Amygdala (tissue), 56 donors: ENCODE measurements around the gene OR8B2.
"Not testable (repeated sequence)": the region's sequence is repeated elsewhere in the genome, so short reads cannot be mapped to it uniquely, and the experiment has no call there.

ENCODE experiments used
- DNase-seq, 56 donors: peaks; one replicate each; lab custom pipeline; 2025; lab: John Stamatoyannopoulos, UW

OR8B2 gene, protein sequence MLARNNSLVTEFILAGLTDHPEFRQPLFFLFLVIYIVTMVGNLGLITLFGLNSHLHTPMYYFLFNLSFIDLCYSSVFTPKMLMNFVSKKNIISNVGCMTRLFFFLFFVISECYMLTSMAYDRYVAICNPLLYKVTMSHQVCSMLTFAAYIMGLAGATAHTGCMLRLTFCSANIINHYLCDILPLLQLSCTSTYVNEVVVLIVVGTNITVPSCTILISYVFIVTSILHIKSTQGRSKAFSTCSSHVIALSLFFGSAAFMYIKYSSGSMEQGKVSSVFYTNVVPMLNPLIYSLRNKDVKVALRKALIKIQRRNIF

DNA sequence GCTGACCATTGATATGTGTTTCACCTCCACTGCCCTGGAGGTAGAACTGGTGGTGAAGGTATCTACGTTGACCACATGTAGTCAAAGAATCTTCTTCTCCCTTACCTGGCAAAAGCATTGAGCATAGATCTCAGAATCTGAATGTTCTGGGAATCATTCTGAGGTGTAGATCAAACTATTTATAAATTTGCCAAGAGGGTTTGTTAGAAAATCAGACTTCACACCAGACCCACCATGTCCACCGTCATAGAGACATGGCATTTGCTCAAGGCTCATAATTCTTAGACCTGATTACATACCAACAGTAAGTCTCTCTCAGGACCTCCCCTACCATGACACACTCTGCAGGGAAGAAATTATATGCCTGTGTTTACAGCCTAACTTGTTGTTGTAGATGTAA, at the start of gene OR8B2:
Gene OR8B2 (minus strand): TSS at position 101 of the 400 bp plus-strand sequence. CDS start 1,156 bp downstream, outside the sequence.
- no peak for DNase-seq

DNA sequence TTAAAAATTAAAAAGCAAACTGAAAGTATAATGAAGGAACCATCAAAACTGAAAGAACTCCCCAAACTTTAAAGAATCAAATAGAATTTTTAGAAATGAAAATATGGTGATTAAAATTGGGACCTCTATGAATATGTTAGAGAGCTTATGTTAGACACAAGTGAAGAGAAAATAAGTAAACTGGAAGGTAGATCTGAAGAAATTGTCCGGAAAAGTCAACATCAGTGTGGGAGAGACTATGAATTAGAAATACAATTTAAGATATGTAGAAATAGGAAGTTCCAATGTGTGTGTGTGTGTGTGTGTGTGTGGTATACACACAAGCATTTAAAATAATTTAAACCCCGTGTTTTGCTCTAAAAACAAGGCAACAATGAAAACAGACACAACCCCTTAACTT, 45.3 kb upstream of the OR8B2 start:
- no peak for DNase-seq

DNA sequence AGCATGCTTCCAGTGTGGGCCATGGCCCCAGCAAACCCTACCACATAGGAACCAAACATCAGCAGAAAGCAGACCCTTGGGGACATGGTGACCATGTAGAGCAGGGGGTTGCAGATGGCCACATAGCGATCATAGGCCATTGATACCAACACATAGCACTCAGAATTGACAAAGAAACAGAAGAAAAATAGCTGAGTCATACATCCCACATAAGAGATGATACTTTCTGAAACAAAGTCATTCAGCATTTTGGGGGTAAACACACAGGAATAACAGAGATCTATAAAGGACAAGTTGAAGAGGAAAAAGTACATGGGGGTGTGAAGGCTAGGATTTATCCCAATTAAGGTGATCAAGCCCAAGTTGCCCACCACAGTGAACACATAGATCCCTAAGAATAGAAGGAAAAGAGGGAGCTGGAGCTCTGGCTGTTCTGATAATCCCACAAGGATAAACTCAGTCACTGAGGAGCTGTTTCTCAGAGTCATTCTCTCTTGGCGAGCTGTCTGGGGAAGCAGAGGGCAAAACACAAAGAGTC, 40.2 kb upstream of the OR8B2 start, which contains the start of gene OR8B4:
Gene OR8B4 (minus strand): TSS at position 488 of the 538 bp plus-strand sequence. CDS start 0 bp downstream, at position 488.
- DNase-seq, result no peak

DNA sequence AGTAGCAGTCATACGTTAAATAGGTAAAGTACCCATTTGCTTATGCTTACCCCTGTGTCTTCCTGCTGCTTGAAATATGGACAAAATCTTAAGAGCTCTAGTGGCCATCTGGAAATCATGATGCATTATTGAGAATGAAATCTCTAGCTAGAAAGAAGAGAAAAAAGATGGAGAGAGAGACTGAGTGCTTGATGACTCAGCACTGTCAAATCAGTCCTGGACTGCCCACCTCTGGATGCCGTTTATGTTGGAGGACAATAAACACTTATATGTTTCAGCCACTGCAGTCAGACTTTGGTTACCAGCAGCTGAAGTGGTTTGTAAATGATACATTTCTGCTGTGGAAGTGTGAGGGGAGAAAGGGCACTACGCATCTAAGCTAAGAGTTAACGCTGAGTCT, 36.7 kb upstream of the OR8B2 start:
- no peak for DNase-seq

- no peak for DNase-seq
These were observed 31.1 kb upstream of the OR8B2 start for GRCh38 chr11:124415356-124415923.

DNA sequence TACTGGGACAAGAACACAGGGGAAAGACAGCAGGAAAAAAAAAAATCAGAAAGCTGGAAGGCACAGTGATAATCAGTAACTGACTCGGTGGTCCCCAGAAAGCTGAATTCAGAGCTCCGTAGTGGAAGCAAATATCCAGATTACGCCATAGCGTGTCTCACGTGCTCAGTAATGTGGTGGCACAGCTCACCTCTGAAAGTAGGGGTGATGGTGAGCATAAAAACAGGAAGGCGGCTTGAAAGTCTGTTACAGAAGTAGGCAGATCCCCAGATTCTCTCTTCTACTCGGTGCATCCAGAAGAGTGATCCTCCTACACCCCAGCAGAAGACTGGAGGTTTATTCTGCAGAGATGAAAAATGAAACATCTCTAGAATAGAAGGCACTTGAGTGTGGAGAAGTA, 25.6 kb upstream of the OR8B2 start:
- DNase-seq, result no peak

DNA sequence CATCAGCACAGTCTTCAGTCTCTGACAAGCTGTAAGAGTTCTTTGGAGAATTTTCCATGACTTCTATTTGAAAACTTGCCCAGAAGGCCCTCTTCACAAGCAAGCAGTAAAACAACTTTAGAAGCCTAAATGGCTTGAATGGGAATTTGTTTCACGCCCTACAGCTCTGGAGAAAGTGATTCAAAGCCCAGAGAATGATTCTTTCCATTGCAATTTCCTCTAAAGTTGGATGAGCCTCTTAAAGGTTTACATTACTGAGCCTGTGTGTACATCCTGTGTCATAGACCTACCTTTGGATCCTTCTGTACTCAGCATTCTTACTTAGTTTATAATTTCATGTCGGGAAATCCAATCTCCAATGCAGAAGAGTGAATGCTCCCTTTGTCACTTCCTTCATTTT, 21.3 kb upstream of the OR8B2 start:
- no peak for DNase-seq

- DNase-seq, result not testable (repeated sequence)
These were observed 18.9 kb upstream of the OR8B2 start for GRCh38 chr11:124403186-124403585.

- DNase-seq, result peak in 31 of 56 donors; percentile 0 to 69 (median 18)
These were observed 18.1 kb upstream of the OR8B2 start for GRCh38 chr11:124402326-124402922.

GRCh38 chr11:124398924-124399323, 14.6 kb upstream of the OR8B2 start, which contains the start of gene OR8B3:
TSS of gene OR8B3 (minus strand) at chr11:124399024. CDS start at chr11:124397351, 1,673 bp downstream.
- no peak for DNase-seq

DNA sequence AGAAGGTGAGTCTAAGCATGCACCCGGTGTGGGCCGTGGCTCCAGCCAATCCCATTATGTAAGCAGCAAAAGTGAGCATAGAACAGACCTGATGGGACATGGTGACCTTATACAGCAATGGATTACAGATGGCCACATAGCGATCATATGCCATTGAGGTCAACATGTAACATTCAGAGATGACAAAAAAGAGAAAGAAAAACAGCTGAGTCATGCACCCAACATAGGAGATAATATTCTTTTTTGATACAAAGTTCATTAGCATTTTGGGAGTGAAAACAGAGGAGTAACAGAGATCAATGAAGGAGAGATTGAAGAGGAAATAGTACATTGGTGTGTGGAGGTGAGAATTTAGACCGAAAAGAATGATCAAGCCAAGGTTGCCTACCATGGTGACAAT, 12.5 kb upstream of the OR8B2 start:
- DNase-seq, result not testable (repeated sequence)

- DNase-seq, result no peak
These were observed 10.1 kb upstream of the OR8B2 start for GRCh38 chr11:124394408-124394807.

GRCh38 chr11:124382857-124383256, 1.4 kb downstream of the OR8B2 start:
- not testable (repeated sequence) for DNase-seq

- no peak for DNase-seq
These were observed 3.7 kb downstream of the OR8B2 start for GRCh38 chr11:124380585-124380984.

GRCh38 chr11:124376280-124376679, 8.0 kb downstream of the OR8B2 start:
- no peak for DNase-seq

- no peak for DNase-seq
These were observed 24.7 kb downstream of the OR8B2 start for GRCh38 chr11:124359566-124359965.

GRCh38 chr11:124346311-124346955, 37.9 kb downstream of the OR8B2 start:
- DNase-seq, result no peak

GRCh38 chr11:124344346-124344745, 40.0 kb downstream of the OR8B2 start:
- no peak for DNase-seq

GRCh38 chr11:124340142-124340447, 44.2 kb downstream of the OR8B2 start:
- DNase-seq, result no peak

DNA sequence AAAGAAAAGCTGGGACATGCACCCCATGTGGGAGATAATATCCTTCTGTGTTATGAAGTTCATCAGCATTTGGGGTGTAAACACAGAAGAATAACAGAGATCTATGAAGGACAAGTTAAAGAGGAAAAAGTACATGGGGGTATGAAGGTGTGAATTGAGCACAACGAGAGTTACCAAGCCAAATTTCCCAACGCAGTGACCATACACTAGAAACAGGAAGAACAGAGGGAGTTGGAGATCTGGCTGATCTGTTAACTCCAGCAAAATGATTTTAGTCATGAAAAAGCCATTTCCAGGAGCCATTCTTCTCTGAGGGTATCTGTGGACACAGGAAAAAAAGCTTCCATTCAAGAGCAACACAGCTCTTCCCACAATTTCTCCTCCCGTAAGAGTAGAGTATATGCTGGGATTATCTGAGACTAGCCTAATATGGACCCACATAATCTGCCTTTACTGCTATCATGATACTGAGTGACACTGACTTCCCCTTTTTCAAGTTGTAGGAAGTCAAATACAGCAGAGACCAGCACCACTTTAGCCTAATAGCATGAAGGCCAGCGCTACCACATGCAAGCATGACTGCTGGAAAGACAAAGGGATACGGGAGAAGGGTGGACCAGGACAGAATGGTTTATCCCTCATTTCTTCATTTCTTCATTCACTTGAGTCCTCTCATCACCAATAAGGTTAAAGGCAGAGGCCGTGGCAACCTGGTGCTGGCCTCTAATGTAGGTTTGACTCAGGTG, 44.7 kb downstream of the OR8B2 start:
- no peak for DNase-seq
